HepG2 (cell line): ENCODE data around the gene STK32C. TPM values are rescaled to one million over a fixed set of nuclear protein-coding genes. Genes with fewer than 3 reads are reported as not detected.
A peak's percentile ranks its signal among the peaks of the same experiment; 100 is the strongest.

ENCODE experiments used
- AHDC1 ChIP-seq: sonication (generic); formaldehyde crosslinking; IDR thresholded peaks from 2 replicates; pipeline ENCODE4 v1.5.1; 2020; ENCODE audit warnings: mild to moderate bottlenecking, missing genetic modification reagents, borderline replicate concordance
- HIC2 ChIP-seq: sonication (generic); formaldehyde crosslinking; IDR thresholded peaks from 2 replicates; pipeline ENCODE4 v1.9.0; 2022; ENCODE audit warnings: low read depth, missing genetic modification reagents
- KDM3A ChIP-seq: IDR thresholded peaks from 2 replicates; pipeline ENCODE4 v1.6.1; 2018; ENCODE audit warnings: low read depth, missing compliant biosample characterization
- MED1 ChIP-seq: sonication (generic); formaldehyde crosslinking; IDR thresholded peaks from 2 replicates; pipeline ENCODE4 v1.4.0; 2020; ENCODE audit warnings: missing genetic modification reagents
- NR2F2 ChIP-seq: IDR thresholded peaks from 2 replicates; pipeline ENCODE4 v1.6.1; 2012; ENCODE audit warnings: low read depth, inconsistent platforms, borderline replicate concordance
- SALL1 ChIP-seq: sonication (generic); formaldehyde crosslinking; IDR thresholded peaks from 2 replicates; pipeline ENCODE4 v1.8.0; 2022; ENCODE audit warnings: mild to moderate bottlenecking, missing genetic modification reagents
- YEATS2 ChIP-seq: sonication (generic); formaldehyde crosslinking; IDR thresholded peaks from 2 replicates; pipeline ENCODE4 v1.4.0; 2020; ENCODE audit warnings: missing genetic modification reagents, borderline replicate concordance
- ZNF136 ChIP-seq: sonication (generic); formaldehyde crosslinking; IDR thresholded peaks from 2 replicates; pipeline ENCODE4 v1.8.1; 2022; ENCODE audit warnings: low read depth, mild to moderate bottlenecking, moderate library complexity, missing genetic modification reagents
- ZNF292 ChIP-seq: sonication (generic); formaldehyde crosslinking; IDR thresholded peaks from 2 replicates; pipeline ENCODE4 v1.8.1; 2022; ENCODE audit warnings: mild to moderate bottlenecking, low read depth, missing genetic modification reagents, borderline replicate concordance
- ZNF687 ChIP-seq: sonication (generic); formaldehyde crosslinking; IDR thresholded peaks from 2 replicates; pipeline ENCODE4 v1.5.1; 2020; ENCODE audit warnings: mild to moderate bottlenecking, missing genetic modification reagents, moderate library complexity
- polyA plus RNA-seq, 8 experiments: library from polyadenylated mRNA; depleted of rRNA in 3 of 8; stranded (reverse) in 7 of 8; unstranded in 1 of 8; fragments of >200 nt; fragmentation: Illumina TruSeq in 4 of 8; extraction: Trizol in 4 of 8; gene quantifications; 2 replicates each; pipeline versions ENCODE4 v1.2.1 to v1.2.3, GENCODE V29; 2011 to 2016; ENCODE audit warnings: low read depth in 4 of 8, missing spikeins in 1 of 8, mixed read lengths in 1 of 8; ENCODE audit not compliant: insufficient read depth in 1 of 8
- total RNA-seq, 5 experiments: library from RNA; depleted of rRNA; stranded (reverse); fragments of >200 nt; fragmentation: Illumina TruSeq; extraction: Trizol; gene quantifications; 2 replicates each; pipeline ENCODE4 v1.2.3, GENCODE V29; 2016; ENCODE audit warnings: low read depth in 1 of 5

Gene STK32C
- total and polyA plus RNA-seq, 2 of the 13 experiments (the other 11 are each of a cell fraction or from before 2014, with no cell fraction given) = 10.9 to 19.4 TPM

- peak; percentile 43; the same call in 1 of the 2 replicates for TF ChIP-seq ZNF687 (CRISPR knock-in tag)
- no peak for TF ChIP-seq YEATS2 (CRISPR knock-in tag)
- no peak for TF ChIP-seq KDM3A (CRISPR knock-in tag)
- peak; percentile 42 for TF ChIP-seq NR2F2
- peak; percentile 62; the same call in 1 of the 2 replicates for TF ChIP-seq AHDC1 (CRISPR knock-in tag)
- TF ChIP-seq HIC2 (CRISPR knock-in tag) = peak; percentile 93; the same call in 1 of the 2 replicates
- 0 out of 2 replicates have a peak, but pooled peaks have one; percentile 25 for TF ChIP-seq MED1 (CRISPR knock-in tag)
- TF ChIP-seq ZNF292 (CRISPR knock-in tag) = no peak
- TF ChIP-seq SALL1 = peak; percentile 69
- TF ChIP-seq ZNF136 (CRISPR knock-in tag) = no peak
- TF ChIP-seq, all 625 proteins: peak for 33
Measured at GRCh38 chr10:132345345-132345744, 37.6 kb upstream of the STK32C start (continued).
